Breast epithelium (tissue), 4 donors: ENCODE data around the gene ANKS1A. TPM values are rescaled to one million over a fixed set of nuclear protein-coding genes. Genes with fewer than 3 reads are reported as not detected.
A peak's percentile ranks its signal among the peaks of the same experiment; 100 is the strongest.

Source experiments
- DNase-seq, 2 donors: peaks; one replicate each; pipeline ENCODE4 v3.0.0-alpha.2; 2019; ENCODE audit warnings: low spot score in 2 of 2
- H3K27ac ChIP-seq, 2 donors: fragments of 200-600 bp; sonication (generic) in 1 of 2; one replicate each; pipeline ENCODE4 v1.5.1; 2016 to 2019; ENCODE audit warnings: mild to moderate bottlenecking in 1 of 2
- H3K27me3 ChIP-seq, 2 donors: fragments of 200-600 bp; sonication (generic) in 1 of 2; one replicate each; pipeline versions ENCODE4 v1.5.1 to v1.6.0; 2017 to 2019; ENCODE audit warnings: control low read depth in 1 of 2, mild to moderate bottlenecking in 1 of 2
- H3K36me3 ChIP-seq: fragments of 200-600 bp; one replicate; pipeline ENCODE4 v1.5.1; 2019
- H3K4me1 ChIP-seq, 2 donors: fragments of 200-600 bp; sonication (generic); one replicate each; pipeline ENCODE4 v1.5.1; 2016 to 2019; ENCODE audit warnings: control low read depth in 1 of 2
- H3K4me3 ChIP-seq, 3 donors: fragments of 200-600 bp; sonication (generic); 1 replicate in 2 of 3; 2 replicates in 1 of 3; pipeline ENCODE4 v1.5.1; 2016 to 2019; ENCODE audit warnings: mild to moderate bottlenecking in 3 of 3, moderate library complexity in 2 of 3
- H3K9me3 ChIP-seq, 2 donors: fragments of 200-600 bp; sonication (generic) in 1 of 2; one replicate each; pipeline ENCODE4 v1.5.1; 2016 to 2019; ENCODE audit warnings: control low read depth in 1 of 2
- POLR2A ChIP-seq: fragments of 450-650 bp; IDR thresholded peaks from one replicate; pipeline ENCODE4 v1.6.1; 2016; ENCODE audit warnings: antibody characterized with exemption, mild to moderate bottlenecking, moderate library complexity
- POLR2AphosphoS5 ChIP-seq, 3 donors: sonication (generic); formaldehyde crosslinking; IDR thresholded peaks; one replicate each; pipeline ENCODE4 v1.6.1; 2017; ENCODE audit warnings: antibody characterized with exemption in 3 of 3
- intact Hi-C: fragments of 100-400 bp; cut with DNase I; formaldehyde crosslinking; loops from one replicate; pipeline ENCODE4 v1.15.1; 2023; ENCODE audit warnings: low total_unique reads
- total RNA-seq, 3 donors: library from RNA; depleted of rRNA; stranded (reverse); fragments of >200 nt; gene quantifications; one replicate each; pipeline ENCODE4 v1.1.0, GENCODE V29; 2016
- TF ChIP-seq, protein P1 (sequence below), 3 donors: fragments of 450-650 bp; IDR thresholded peaks; one replicate each; pipeline ENCODE4 v1.5.1; 2016 to 2017; ENCODE audit warnings: antibody characterized with exemption in 3 of 3, mild to moderate bottlenecking in 3 of 3, moderate library complexity in 3 of 3

The ANKS1A gene
- total RNA-seq, 3 donors from 2014 or later: 18.2 to 26.5 (median 23.4) TPM

DNA sequence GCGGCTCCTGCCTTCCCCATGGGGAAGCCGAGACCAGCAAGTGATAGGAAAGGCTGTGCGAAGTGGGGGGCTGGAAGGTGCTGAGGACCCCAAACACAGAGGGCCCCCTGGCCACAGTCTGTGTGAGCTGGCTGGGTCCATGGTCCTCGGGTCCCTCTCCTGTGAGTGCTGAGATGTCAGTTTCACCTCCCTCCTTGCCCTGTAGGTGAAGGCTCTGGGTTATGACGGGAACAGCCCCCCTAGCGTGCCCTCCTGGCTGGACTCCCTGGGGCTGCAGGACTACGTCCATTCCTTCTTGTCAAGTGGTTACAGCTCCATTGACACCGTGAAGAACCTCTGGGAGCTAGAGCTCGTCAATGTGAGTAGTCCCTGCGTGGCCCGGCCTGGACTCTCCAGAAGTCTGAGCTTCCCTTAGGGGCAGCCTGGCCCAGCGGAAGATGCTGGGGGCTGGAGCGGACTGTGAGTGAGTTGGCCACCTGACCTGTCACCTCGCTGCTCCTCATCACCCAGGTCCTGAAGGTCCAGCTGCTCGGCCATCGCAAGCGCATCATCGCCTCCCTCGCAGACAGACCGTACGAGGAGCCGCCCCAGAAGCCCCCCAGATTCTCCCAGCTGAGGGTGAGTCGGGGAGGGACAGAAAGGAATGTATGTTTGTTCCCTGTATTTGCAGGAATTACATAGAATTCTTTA lies 190.4 kb downstream of the ANKS1A start:
- intact Hi-C loops: no loop called here
- Histone ChIP-seq H3K27ac (no peak overlapping the region), H3K4me3 (no peak overlapping the region), H3K27me3 (no peaks in the 10 kb centered on the region), H3K4me1 (peaks cover 0 to 2% of the 10 kb centered on the region in 2 donors), H3K36me3 (no peaks in the 10 kb centered on the region), H3K9me3 (no peaks in the 10 kb centered on the region)
- TF ChIP-seq POLR2A: no peak
- TF ChIP-seq, protein P1, sequence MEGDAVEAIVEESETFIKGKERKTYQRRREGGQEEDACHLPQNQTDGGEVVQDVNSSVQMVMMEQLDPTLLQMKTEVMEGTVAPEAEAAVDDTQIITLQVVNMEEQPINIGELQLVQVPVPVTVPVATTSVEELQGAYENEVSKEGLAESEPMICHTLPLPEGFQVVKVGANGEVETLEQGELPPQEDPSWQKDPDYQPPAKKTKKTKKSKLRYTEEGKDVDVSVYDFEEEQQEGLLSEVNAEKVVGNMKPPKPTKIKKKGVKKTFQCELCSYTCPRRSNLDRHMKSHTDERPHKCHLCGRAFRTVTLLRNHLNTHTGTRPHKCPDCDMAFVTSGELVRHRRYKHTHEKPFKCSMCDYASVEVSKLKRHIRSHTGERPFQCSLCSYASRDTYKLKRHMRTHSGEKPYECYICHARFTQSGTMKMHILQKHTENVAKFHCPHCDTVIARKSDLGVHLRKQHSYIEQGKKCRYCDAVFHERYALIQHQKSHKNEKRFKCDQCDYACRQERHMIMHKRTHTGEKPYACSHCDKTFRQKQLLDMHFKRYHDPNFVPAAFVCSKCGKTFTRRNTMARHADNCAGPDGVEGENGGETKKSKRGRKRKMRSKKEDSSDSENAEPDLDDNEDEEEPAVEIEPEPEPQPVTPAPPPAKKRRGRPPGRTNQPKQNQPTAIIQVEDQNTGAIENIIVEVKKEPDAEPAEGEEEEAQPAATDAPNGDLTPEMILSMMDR (IDR thresholded peaks at IDR 0.05): no peak
- TF ChIP-seq POLR2AphosphoS5 (IDR thresholded peaks at IDR 0.05): no peak
- peak in 1 of 2 donors; percentile 43 for DNase-seq

DNA sequence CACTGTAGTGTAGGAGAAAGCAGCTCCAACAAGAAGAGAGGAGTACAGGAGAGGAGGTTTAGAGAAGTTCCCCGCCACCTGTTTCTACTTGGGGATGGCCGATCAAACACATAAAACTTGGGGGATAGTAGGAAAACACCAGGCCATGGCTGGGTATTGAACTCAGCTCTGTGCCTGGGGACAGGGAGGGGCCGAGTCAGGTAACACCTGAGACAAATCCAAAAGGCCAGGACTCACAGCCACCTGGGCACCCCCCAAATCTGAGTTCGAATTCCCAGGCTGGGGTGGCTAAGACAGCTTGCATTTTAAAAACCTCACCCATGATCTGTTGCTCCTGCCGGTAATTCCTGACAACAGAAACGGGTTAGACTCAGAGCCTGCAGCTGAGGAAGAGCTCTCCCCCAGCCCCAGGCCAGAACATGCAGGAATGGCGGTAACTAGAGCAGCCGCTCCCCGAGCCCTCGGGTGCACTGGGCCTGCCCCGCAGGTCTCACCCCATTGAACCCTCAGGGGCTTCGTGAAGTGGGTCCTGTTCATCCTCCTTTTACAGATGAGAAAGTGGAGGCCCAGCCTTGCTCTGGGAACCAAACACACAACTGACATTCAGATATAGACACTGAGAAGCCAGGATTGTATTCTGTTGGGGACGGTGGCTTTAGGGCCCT lies 191.1 kb downstream of the ANKS1A start:
- TF ChIP-seq POLR2A (no peak), POLR2AphosphoS5 (IDR thresholded peaks at IDR 0.05) (no peak)
- TF ChIP-seq, protein P1 (IDR thresholded peaks at IDR 0.05): no peak
- Histone ChIP-seq H3K36me3 (no peaks in the 10 kb centered on the region), H3K27ac (peak overlapping the region in 1 of 2 donors; percentile 89), H3K9me3 (no peaks in the 10 kb centered on the region), H3K4me1 (peaks cover 0 to 2% of the 10 kb centered on the region in 2 donors), H3K27me3 (no peaks in the 10 kb centered on the region), H3K4me3 (no peak overlapping the region)
- DNase-seq: no peak
- intact Hi-C loops: no loop called here

DNA sequence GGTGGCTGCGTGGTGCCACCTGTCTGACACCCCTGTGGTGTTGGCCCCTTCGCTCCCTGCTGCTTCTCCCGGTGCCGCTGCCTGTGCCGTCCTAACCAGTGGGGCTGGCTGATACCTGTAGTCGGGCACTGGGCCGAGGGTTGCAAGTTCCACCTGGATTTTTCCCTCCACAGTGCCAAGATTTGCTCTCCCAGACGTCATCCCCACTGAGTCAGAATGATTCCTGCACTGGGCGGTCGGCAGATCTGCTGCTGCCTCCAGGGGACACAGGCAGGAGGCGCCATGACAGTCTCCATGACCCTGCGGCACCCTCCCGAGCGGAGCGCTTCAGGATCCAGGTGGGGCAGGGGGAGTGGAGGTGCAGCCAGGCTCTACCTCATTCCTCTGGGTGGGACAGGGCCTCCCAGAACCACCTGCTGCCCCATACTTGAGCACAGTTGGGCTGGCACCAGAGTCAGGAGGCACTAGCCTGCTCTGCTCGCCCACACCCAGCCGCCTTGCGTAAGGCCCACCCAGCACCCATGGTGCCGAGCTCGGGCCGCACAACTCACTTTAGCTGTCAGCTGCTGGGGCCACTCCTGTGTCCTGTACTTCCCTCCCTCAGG lies 191.9 kb downstream of the ANKS1A start:
- Histone ChIP-seq H3K4me3 (peak overlapping the region in 1 of 3 donors; percentile 15), H3K27me3 (no peaks in the 10 kb centered on the region), H3K36me3 (no peaks in the 10 kb centered on the region), H3K27ac (peak overlapping the region; percentile 68 to 89), H3K4me1 (peaks cover 0 to 2% of the 10 kb centered on the region in 2 donors), H3K9me3 (no peaks in the 10 kb centered on the region)
- TF ChIP-seq, protein P1 (IDR thresholded peaks at IDR 0.05): no peak
- TF ChIP-seq POLR2AphosphoS5 (IDR thresholded peaks at IDR 0.05) (no peak), POLR2A (no peak)
- intact Hi-C loops: no loop called here
- DNase-seq: peak in 1 of 2 donors; percentile 52

DNA sequence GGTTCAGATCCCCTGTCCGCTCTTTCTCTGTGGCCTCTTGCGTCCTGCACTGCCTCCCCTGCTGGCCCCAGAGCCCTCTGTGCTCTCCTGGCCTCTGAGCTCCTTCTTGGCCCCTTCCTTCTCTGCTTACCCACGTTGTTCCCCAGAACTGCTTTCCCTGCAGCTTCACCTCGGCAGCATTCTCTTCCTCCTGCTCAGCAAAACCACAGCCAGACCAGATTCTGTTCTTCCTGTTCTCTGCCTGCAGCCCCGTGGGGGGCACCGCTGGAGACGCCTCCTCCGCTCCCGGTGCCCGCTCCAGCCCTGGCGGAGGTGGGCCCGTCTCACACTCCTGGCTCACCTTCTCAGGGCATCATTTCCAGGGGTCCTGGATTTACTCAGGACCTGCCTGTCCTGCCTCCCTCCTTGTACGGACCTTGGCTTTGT lies 192.4 kb downstream of the ANKS1A start:
- intact Hi-C loops: no loop called here
- Histone ChIP-seq H3K9me3 (no peaks in the 10 kb centered on the region), H3K4me3 (peak overlapping the region in 1 of 3 donors; percentile 15), H3K27ac (peak overlapping the region; percentile 68 to 89), H3K36me3 (no peaks in the 10 kb centered on the region), H3K27me3 (no peaks in the 10 kb centered on the region), H3K4me1 (peaks cover 0 to 2% of the 10 kb centered on the region in 2 donors)
- TF ChIP-seq, protein P1 (IDR thresholded peaks at IDR 0.05): no peak
- no peak for TF ChIP-seq POLR2A
- no peak for TF ChIP-seq POLR2AphosphoS5 (IDR thresholded peaks at IDR 0.05)
- no peak for DNase-seq
